Activated gamma-delta T cell treated with Interleukin-2 at 50 U/mL for 16 hours (primary cell): Measurements from ENCODE around the gene SLFN13.
A peak's percentile ranks its signal among the peaks of the same experiment; 100 is the strongest.
"Not testable (repeated sequence)": the region's sequence is repeated elsewhere in the genome, so short reads cannot be mapped to it uniquely, and the experiment has no call there.

ENCODE experiments used
- DNase-seq: peaks from one replicate; pipeline ENCODE4 v3.0.0-alpha.2; 2020

The SLFN13 gene, protein sequence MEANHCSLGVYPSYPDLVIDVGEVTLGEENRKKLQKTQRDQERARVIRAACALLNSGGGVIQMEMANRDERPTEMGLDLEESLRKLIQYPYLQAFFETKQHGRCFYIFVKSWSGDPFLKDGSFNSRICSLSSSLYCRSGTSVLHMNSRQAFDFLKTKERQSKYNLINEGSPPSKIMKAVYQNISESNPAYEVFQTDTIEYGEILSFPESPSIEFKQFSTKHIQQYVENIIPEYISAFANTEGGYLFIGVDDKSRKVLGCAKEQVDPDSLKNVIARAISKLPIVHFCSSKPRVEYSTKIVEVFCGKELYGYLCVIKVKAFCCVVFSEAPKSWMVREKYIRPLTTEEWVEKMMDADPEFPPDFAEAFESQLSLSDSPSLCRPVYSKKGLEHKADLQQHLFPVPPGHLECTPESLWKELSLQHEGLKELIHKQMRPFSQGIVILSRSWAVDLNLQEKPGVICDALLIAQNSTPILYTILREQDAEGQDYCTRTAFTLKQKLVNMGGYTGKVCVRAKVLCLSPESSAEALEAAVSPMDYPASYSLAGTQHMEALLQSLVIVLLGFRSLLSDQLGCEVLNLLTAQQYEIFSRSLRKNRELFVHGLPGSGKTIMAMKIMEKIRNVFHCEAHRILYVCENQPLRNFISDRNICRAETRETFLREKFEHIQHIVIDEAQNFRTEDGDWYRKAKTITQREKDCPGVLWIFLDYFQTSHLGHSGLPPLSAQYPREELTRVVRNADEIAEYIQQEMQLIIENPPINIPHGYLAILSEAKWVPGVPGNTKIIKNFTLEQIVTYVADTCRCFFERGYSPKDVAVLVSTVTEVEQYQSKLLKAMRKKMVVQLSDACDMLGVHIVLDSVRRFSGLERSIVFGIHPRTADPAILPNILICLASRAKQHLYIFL

DNA sequence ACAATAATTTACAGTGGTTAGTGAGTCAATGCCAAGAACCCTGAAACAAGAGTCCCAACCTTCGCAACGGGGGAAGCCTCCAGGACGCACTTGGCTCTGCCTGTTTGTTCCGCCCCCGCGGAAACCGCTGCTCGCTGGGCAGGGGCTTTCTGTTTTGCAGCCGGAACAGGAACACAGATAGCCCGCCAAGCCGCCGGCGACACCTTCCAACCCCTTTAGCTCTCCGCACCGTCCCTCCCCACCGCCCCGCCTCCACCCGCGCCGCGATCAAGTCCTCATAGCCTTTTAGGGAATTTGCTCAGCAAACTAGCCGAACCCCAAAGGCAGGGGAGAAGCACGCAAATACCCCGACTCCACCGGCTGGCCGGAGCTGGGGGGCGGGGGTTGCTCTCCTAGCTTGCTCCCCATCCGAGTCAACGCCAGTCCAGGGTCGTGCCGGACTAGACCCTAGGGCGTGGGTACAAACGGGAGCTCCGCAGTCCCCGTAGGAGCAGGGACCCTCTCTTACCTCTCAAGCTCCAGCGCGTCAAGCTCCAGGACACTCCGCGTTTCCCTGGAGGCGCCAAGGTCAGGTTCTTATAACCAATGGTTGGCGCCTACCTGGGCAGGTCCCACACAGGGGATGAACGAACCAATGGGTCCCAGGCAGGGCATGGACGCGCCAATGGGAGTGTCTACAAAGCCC lies at the start of gene SLFN13:
SLFN13 (minus strand) TSS at position 553 of the 685 bp plus-strand sequence. CDS start 3,086 bp downstream, outside the sequence.
- peak; percentile 81 for DNase-seq

DNA sequence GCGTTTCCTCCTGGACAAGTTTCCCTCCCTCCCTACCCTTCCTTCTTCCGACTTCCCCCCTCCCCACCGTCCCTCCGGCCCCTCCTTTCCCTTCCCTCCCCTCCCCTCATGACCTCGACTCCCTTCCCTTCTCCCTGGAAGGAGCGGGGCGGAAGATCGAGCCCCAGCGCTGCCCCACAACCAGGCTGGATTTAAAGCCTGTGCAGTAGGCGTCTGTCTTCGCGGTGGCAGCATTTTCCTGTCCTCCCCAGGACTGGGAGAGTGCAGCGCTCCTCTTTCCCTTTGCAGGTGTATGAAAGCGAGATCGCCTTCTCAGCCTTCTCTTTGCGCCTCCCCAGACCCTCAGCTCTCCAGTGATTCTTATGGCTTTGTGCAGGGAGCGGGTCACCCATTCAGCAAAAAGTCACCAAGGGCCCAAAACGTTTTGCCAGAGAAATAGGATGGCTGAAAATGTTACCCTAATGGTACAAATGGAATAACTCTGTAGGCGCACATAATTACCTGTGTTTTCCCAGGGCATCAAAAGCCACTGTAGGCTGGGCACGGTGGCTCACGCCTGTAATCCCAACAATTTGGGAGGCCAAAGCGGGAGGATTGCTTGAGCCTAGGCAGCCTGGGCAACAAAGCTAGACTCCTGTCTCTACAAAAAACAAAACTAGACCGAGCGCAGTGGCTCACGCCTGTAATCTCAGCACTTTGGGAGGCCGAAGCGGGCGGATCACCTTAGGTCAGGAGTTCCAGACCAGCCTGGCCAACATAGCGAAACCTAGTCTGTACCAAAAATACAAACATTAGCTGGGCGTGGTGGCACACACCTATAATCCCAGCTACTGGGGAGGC lies 48.1 kb upstream of the SLFN13 start:
- no peak for DNase-seq

DNA sequence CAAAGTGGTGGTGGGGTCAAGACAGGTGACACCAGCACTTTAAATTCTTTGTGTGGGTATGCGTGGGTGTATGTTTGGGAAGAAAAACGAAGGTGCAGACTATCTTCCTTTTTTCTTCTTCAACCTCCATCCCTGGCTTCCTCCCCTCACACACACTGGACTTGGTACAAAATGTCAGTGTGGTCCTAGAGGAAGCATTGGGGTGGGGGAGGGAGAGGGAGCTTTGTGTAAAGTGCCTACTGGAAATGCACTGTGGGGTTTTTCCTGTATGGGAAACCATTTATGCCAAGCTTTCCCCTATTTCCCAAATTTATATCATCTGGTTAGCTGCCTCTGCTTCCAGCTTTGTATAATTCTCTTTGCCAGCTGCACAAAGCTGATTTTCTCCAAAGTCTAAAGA lies 44.5 kb upstream of the SLFN13 start:
- no peak for DNase-seq

DNA sequence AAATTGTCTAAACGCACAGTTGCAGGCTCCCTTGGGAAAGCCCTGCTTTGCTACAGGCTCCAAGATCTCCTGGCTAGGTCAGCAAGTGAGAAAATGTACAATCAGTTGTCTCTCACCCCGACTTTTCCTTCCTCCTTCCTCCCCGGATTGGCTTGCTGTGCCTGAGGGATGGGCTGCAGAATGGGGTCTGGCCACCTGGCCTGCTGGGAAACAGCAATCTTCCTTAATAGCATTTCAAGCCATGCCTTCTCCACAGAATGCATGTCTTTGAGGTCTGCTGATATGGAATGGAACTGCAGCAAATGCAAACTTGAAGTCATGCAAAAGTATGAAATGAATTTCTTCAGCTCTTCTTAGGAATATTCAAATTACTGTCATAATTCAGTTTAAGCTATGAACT lies 42.9 kb upstream of the SLFN13 start:
- no peak for DNase-seq

DNA sequence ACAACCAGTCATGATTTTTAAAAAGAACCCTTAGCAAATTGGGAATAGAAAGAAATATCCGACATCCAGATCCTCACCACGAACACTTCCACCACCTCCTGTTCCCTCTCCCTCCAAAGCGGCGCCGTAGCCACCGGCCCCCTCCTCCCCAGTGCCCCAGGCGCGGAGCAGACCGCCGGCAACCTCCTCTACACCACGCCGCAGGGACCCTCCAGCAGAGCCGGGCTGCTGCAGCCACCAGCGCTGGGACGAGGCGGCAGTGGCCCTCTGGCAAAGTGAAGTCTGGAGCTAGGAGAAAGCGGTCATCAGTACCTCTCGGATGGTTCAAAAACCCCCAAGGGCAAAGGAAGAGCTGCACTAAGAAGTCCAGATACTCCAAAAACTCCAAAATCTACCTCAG lies 41.4 kb upstream of the SLFN13 start:
- DNase-seq: no peak

DNA sequence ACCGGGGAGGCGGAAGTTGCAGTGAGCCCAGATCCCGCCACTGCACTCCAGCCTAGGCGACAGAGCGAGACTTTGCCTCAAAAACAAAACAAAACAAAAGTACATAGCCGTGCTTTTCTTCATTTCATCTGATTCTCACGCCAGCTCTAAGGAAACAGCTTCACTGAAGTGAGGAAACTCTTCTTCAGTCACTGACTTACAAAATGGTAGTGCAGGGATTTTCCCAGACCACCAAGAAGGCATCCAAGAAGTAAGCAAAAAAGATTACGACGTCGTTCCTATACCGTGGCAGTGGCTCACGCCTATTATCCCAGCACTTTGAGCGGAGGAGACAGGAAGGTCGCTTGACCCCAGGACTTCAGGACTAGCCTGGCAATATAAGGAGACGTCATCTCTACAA lies 40.4 kb upstream of the SLFN13 start:
- no peak for DNase-seq

DNA sequence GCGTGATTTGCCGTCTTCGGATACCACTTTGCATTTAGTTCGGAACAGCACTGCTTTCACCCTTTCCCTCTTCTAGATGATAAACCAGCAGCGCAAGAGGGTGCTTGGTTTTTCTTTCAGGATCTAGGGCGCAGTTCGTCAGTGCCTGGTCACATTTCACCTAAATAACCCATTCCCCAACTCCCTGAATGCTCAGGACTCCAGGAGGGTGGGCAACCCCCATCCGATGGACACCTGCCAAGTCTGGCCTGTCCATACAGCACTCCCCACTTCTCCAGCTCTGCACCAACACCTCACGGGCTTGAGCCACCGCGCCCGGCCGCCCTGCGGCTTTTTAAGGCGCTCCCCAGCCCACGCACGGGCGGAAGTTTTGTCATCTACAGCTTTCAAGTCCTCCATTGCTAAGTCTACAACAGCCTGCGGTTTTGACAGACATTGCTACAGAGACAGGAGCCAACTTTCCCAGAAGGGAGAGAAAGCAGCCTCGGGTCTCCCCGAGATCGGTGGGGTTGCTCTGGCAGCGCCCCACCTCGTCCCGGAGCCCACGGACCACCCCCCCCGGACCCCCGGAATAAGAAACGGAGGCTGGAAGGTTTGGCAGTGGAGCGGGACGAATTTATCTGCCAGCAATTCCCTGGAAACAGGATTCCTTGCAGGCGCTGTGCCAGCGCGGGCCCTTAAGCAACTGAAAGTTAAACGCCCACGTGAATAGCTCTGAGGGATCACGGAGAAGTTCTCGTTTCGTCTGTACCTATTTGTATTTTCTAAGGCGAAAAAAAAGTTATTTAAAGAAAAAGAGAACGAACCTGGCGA lies 38.6 kb upstream of the SLFN13 start:
- peak; percentile 72 for DNase-seq

DNA sequence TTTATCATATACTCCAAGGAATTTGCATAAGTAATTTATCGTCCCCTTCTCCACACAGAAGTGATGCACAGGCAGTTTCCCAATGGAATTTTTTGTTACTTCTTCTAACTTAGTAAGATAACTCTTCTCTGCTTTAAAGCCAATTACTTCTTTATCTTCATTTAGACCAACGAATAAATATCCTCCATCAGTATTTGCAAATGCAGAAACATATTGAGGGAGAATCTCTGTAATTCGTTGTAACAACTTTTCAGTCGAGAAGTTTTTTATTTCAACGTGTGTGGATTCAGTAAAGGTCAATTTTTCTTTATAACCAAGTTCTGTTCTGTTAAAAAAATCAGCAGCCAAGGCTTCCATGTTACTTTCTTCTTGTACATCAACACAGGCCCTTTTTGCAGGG lies 30.7 kb upstream of the SLFN13 start:
- no peak for DNase-seq

DNA sequence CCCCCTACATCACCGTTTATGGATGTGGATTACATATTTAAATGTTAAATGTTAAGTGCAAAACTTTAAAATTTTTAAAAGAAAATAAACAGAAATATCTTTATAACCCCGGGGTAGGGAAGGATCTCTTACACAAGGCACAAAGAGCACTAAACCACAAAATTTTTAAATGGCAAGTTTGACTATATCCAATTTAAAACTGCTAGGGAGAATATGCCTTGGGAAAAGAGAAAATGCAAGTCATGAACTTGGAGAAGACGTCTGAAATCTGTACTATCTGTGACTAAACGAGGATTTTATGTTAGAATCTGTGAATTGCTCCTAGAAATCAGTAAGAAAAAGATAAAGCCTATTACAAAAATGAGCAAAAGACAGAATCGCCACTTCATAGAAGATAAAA lies 28.7 kb upstream of the SLFN13 start:
- no peak for DNase-seq

DNA sequence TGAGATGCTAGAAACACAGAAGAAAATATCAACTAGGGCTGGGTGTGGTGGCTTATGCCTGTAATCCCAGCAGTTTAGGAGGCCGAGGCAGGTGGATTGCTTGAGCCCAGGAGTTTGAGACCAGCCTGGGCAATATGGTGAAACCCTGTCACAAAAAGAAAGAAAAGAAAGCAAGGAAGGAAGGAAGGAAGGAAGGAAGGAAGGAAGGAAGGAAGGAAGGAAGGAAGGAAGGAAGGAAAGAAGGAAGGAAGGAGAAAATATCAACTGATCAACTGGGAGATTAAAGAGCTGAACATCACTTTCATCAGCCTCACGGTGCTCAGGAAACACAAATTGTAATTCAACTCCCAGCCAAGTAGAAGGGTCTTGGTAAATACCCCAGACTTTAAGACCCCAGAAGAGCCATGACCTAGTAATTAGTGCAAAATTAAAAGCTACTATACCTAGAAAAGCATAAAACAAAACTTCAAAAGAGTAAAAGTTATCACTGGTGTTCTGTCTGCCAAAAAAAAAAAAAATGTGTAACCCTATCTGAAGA lies 27.8 kb upstream of the SLFN13 start:
- no peak for DNase-seq

DNA sequence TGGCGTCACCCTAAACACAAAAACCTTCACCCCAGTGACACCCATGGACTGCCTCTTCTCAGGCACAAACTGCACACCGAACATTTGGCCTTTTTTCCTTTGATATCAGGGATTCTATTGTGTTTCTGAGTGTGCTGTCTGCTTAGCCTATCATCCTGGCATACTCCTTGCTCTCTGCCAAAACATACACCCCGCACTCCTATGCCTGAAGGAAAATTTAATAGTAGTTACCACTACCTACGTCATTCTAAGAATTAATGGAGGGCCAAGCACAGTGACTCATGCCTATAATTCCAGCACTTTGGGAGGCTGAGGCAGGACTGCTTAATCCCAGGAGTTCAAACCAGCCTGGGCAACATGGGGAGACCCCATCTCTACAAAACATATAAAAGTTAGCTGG lies 19.9 kb upstream of the SLFN13 start:
- DNase-seq: no peak

DNA sequence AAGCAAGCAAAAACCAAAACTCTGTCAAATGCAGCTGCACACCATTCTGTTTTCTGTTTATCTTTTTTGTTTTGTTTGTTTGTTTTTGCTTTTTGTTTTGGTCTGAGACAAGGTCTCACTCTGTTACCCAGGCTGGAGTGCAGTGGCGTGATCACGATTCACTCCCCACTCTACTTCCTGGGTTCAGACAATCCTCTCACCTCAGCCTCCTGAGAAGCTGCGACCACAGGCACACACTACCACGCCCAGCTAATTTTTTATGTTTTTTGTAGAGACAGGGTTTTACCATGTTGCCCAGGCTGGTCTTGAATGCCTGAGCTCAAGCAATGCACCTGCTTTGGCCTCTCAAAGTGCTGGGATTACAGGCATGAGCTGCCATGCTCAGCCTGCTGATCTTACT lies 19.3 kb upstream of the SLFN13 start:
- peak; percentile 41 for DNase-seq

DNA sequence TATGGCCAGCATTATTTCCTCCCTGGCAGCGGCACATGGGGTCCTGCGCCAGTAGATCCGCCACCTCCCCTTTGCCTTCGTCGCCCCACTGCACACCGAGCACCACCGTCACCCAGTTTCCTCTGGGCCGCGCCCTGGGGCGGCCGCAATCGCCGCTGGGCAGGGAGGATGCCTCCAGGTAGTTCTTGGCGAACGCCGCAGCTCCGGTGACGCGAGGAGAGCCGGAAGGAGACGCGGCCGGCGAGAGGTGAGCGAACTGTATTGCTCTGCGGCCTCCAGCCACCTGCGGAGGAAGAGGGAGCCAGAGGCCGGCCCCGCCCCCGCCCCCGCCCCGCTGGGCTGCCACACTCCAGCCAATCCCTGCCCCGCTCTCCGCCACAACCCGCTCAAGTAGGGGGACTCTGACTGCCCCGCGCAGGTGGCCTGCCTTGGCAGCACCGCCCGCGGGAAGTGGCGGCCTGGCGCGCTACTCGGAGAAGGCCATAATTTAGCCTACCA lies 11.8 kb upstream of the SLFN13 start:
- peak; percentile 65 for DNase-seq

DNA sequence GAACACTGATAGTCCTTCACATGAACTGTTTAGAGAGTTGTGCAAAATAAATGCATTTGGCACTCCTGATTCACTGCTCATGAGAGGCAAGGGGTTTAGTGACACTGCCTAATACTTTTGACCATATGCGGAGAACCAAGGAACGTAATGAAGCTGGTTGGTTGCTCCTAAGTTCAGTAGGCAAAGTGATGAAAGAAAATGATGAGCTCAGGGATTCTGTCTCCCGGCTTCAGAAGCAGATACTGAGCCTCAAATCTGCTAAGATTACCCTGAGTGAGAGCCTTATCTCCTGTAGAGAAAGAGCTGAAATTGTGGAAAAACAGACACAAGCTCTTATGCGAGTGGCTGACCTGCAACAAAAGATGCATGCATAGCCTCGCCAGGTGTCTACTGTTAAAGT lies 5.5 kb upstream of the SLFN13 start:
- not testable (repeated sequence) for DNase-seq

DNA sequence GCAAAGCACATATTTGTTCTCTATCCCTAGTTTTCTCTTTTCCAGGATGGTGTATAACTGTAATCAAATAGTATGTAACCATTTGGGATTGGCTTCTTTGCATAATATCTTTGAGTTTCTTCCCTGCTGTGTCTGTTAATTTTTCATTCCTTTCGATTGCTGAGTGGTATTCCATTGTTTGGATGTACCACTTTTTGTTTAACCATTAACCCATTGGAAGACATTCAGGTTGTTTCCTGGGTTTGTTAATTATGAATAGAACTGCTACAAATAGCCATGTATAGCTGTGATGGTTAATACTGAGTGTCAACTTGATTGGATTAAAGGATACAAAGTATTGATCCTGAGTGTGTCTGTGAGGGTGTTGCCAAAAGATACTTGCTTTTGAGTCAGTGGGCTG lies 4.6 kb upstream of the SLFN13 start:
- no peak for DNase-seq

DNA sequence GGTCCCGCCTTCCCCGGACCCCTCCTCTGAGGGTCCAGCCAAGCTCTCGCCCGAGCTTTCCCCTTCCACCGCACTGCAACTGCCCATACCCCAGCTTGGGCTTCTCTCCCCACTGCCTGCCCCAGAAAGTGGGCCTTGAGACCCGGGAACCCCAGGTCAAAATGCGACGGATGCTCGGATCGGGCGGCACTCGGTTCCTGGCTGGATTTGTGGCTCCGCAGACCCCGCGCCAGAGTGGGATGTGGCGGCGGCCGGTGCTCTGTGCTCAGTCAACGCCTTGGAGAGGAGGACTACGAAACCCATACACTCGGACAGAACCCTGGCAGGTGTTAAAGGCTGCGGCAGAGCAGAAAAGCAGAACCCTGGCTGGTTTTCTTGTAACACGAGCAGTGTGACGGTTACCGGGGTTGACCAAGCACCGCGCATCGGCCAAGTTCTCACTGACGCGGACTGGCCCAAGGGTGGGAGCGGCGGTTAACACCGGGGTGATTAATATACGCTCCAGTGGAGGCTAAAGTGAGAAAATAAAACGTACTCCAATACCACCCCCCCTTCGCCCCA lies 885 bp upstream of the SLFN13 start:
- DNase-seq: no peak

DNA sequence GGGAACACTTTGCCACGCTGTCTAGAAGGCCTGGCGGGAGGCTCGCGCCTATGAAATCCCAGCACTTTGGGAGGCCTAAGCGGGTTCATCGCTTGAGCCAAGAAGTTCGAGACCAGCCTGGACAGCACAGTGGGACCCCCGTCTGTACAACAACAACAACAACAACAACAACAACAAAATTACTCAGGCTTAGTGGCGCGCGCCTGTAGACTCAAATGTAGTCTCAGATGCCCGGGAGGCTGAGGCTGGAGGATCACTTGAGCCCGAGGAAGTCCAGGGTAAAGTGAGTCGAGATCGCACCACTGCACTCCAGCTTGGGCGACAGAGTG lies 297 bp upstream of the SLFN13 start:
- DNase-seq: no peak

DNA sequence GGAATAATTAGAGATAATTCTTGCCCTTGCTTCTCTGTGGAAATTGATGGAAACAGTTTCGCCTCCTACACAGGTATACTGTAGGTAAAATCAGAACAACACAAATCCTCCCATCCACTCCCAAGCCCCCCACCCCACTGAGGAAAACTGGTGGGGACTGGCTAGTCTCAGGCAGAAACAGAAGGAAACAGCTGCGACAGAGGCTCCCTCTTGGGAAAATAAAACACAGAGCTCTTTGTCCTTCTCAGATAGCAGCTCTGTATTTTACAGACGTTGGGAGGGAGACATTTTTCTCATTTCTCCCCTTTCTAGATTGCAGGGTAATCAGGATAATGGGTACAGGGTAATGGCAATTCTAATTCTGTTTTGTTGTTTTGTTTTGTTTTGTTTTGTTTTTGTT lies 1.1 kb downstream of the SLFN13 start:
- no peak for DNase-seq

DNA sequence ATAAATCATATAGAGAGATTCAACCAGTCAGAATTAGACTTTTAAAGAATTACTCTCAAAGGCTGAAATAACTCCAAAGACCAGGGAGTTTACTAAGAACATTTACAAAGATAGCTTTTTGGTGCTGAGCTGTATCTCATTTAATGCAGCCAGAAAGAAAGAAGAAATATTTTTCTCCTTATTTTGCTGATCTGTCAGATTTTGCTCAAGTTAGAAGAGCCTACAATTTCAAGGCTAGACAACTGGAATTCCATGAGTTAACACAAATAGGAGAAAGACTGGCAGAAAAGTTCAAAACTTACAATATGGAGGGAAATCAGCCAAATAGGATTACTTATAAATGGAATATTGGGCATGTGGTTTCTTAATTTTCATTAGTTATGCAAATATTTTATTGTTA lies 10.1 kb downstream of the SLFN13 start:
- no peak for DNase-seq

DNA sequence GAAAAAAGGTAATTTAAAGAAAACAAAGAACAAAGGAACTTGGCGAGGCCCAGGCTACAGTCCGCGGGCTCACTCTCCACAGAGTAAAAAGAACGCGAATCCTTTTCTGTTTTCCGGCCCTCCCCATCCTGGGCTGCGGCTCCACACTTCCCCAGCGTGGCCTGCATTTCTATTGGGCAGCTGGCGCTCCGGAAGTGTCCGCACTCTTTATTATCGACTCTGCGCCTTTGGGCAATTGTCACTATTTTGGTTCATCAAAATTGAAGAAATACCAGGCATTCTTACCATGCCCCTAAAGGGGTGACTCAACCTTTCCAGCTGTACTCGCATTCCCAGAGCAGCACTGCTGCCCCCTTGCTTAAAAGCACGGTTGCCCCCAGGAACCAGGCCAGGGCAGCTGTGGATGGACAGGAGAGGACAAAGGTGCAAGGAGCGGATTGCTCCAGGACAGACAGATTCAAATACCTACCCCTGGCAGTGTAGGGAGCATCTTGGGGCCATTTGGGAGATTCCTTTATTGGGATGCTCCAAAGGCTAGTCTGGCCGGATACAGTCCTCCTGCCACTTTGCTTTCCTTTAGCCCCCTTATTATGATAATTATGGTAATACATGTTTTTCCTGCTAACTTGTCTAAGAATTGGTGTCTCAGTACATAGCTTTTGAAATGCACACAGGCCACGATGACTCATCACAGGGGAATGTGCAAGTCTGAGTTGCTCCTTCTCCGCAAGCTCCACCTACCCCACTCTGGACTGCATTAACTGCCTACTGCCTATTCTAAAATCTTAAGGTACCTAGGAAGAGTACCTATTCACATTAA lies 15.3 kb downstream of the SLFN13 start:
- DNase-seq: peak; percentile 72
